ENCODE data around the gene MRPL24. TPM values are rescaled to one million over a fixed set of nuclear protein-coding genes. Genes with fewer than 3 reads are reported as not detected.

MRPL24 gene
- total and polyA plus RNA-seq, 4 donors: 26.7 to 120 (median 79.5) TPM

GRCh38 chr1:156700736-156701531 is 40.0 kb downstream of the MRPL24 start:
- Histone ChIP-seq H3K9ac (ENCODE audit: insufficient read depth in 1 of 2, low read length in 2 of 2) (no peak overlapping the region), H3K27ac (ENCODE audit: low read depth in 1 of 2, low read length in 1 of 2) (no peak overlapping the region), H3K27me3 (ENCODE audit: control insufficient read depth in 3 of 3, insufficient read depth in 3 of 3, low read length in 2 of 3) (peaks cover 0 to 4% (median 0%) of the 10 kb centered on the region in 3 donors), H3K9me3 (ENCODE audit: control insufficient read depth in 4 of 4, insufficient read depth in 3 of 4, low read length in 3 of 4) (no peaks in the 10 kb centered on the region), H3K36me3 (ENCODE audit: control insufficient read depth in 4 of 4, insufficient read depth in 4 of 4, low read length in 4 of 4) (peaks cover 0 to 2% (median 0%) of the 10 kb centered on the region in 4 donors), H3K4me3 (no peak overlapping the region), H3K4me1 (ENCODE audit: control insufficient read depth in 5 of 5, insufficient read depth in 5 of 5, low read length in 5 of 5) (peaks cover 0 to 28% (median 8%) of the 10 kb centered on the region in 5 donors)
- TF ChIP-seq CTCF (IDR thresholded peaks at IDR 0.05; ENCODE audit: control extremely low read depth, extremely low read depth): no peak
- WGBS, 2 donors: 79 to 81% methylated on average over 8 of the region's 8 CpGs
- ATAC-seq (ENCODE audit: insufficient read depth, low FRiP score) (no peak), DNase-seq (no peak)

DNA sequence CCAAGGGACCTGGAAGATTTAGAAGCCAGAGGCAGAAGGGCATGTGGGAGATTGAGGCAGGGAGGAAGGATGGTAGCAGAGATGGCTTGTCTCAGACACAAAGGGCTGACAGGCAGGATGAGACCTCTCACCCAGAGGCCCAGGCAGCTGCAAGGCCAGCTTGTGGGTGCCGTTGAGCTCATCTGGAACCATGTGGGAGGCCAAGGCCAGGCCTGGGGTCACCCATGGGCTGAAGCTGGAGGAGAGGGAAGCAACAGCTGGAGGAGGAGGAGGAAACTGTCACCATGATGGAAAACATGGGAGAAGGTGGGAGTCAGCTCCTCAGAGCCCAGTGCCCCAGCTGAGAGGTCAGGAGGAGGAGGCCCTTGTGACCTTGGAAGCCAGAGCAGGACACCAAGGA is 41.9 kb downstream of the MRPL24 start:
- H3K9ac ChIP-seq (ENCODE audit: insufficient read depth in 1 of 2, low read length in 2 of 2): no peak overlapping the region
- no peak for ATAC-seq (ENCODE audit: insufficient read depth, low FRiP score)
- H3K4me1 ChIP-seq (ENCODE audit: control insufficient read depth in 5 of 5, insufficient read depth in 5 of 5, low read length in 5 of 5): peaks cover 0 to 15% (median 0%) of the 10 kb centered on the region in 5 donors
- 66 to 82% methylated on average over 1 of the region's 1 CpG for WGBS, 2 donors
- H3K36me3 ChIP-seq (ENCODE audit: control insufficient read depth in 4 of 4, insufficient read depth in 4 of 4, low read length in 4 of 4): peaks cover 0 to 2% (median 0%) of the 10 kb centered on the region in 4 donors
- H3K27me3 ChIP-seq (ENCODE audit: control insufficient read depth in 3 of 3, insufficient read depth in 3 of 3, low read length in 2 of 3): peaks cover 0 to under 1% (median 0%) of the 10 kb centered on the region in 3 donors
- TF ChIP-seq CTCF (IDR thresholded peaks at IDR 0.05; ENCODE audit: control extremely low read depth, extremely low read depth): no peak
- no peak for DNase-seq
- H3K9me3 ChIP-seq (ENCODE audit: control insufficient read depth in 4 of 4, insufficient read depth in 3 of 4, low read length in 3 of 4): no peaks in the 10 kb centered on the region
- no peak overlapping the region for H3K4me3 ChIP-seq
- H3K27ac ChIP-seq (ENCODE audit: low read depth in 1 of 2, low read length in 1 of 2): no peak overlapping the region

DNA sequence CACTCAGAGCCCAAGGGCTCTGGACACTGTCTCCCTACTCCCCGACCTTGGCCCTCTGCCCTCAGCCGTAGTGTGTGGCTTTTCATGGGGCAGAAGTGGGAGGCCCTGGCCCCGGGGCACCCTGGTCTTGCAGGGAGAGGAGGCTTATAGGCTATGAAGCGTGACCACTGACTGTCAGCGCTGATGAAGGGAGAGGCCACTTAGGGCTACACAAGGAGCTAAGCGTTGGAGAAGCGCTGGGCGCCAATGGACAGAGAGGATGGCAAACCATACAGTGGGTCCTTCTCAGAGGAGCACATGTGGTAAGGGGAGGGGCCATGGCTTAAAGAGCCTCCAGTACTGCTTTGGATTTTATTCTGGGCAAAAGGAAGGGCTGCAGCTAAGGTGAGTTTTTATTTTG is 43.4 kb downstream of the MRPL24 start:
- TF ChIP-seq CTCF (IDR thresholded peaks at IDR 0.05; ENCODE audit: control extremely low read depth, extremely low read depth): no peak
- DNase-seq (no peak), ATAC-seq (ENCODE audit: insufficient read depth, low FRiP score) (no peak)
- Histone ChIP-seq H3K36me3 (ENCODE audit: control insufficient read depth in 4 of 4, insufficient read depth in 4 of 4, low read length in 4 of 4) (peaks cover 0 to 2% (median 0%) of the 10 kb centered on the region in 4 donors), H3K27ac (ENCODE audit: low read depth in 1 of 2, low read length in 1 of 2) (no peak overlapping the region), H3K27me3 (ENCODE audit: control insufficient read depth in 3 of 3, insufficient read depth in 3 of 3, low read length in 2 of 3) (no peaks in the 10 kb centered on the region), H3K4me1 (ENCODE audit: control insufficient read depth in 5 of 5, insufficient read depth in 5 of 5, low read length in 5 of 5) (peaks cover 0 to 20% (median 2%) of the 10 kb centered on the region in 5 donors), H3K9me3 (ENCODE audit: control insufficient read depth in 4 of 4, insufficient read depth in 3 of 4, low read length in 3 of 4) (no peaks in the 10 kb centered on the region), H3K4me3 (no peak overlapping the region), H3K9ac (ENCODE audit: insufficient read depth in 1 of 2, low read length in 2 of 2) (no peak overlapping the region)
- WGBS, 2 donors: 81 to 85% methylated on average over 8 of the region's 8 CpGs
